Kidney epithelial cell (primary cell): ENCODE results near the gene CLMN. TPM values are rescaled to one million over a fixed set of nuclear protein-coding genes. Genes with fewer than 3 reads are reported as not detected.

Experiments
- DNase-seq: peaks from one replicate; pipeline ENCODE4 v3.0.0-alpha.2; 2010; ENCODE audit warnings: low read depth
- H3K27me3 ChIP-seq: 2 replicates; pipeline ENCODE4 v1.6.0; 2011; ENCODE audit warnings: low read length; ENCODE audit not compliant: control insufficient read depth, insufficient read depth
- H3K36me3 ChIP-seq: 2 replicates; pipeline ENCODE4 v1.5.1; 2011; ENCODE audit warnings: low read length; ENCODE audit not compliant: control insufficient read depth, insufficient read depth
- H3K4me3 ChIP-seq: 2 replicates; pipeline ENCODE4 v1.5.1; 2011; ENCODE audit warnings: low read depth, mild to moderate bottlenecking, control low read depth, low read length
- CTCF ChIP-seq: IDR thresholded peaks from 2 replicates; pipeline ENCODE4 v1.5.1; 2011; ENCODE audit warnings: mild to moderate bottlenecking, moderate library complexity, low read length, control low read depth, inconsistent platforms; ENCODE audit not compliant: insufficient read depth, poor library complexity, severe bottlenecking
- total RNA-seq: library from RNA; depleted of rRNA; stranded (reverse); fragments of >200 nt; gene quantifications from 2 replicates; pipeline ENCODE4 v1.2.3, GENCODE V29; 2015

Gene CLMN
- total RNA-seq, 1 donor from 2014 or later = 9.8 TPM

DNA sequence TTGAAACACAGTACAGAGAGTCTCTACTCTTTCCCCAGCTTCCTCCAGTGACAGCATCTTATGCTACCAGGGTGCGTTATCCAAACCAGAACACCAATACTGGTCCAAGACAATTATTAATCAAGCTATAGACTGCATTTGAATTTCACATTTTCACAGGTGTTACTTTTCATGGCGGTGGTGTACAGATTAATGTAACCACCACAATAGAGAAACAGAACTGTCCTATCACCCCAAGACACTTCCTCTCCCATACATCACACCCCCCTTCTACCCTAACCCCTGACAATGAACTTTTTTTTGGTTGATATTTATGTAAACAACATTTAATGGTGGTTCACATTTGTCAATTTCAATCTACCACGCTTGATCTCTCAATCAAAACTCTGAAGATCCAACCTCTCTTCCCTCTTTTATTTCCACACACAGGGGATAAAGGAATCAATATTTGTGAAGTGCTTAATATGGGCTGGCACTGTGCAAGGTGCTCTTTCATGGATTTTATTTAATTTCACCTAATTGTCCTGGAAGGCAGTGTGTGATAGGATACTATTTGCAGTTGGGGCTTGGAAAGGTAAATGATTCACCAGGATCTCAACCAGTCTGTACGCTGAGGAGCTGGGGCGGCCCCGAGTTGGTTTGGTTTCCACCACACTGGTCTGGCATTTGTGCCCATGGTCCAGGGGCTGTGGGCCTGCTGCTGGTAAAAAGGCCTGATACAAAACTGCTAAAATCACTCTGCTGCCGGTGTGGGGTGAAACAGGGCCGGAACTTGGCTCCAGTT, 107.8 kb downstream of the CLMN start:
- Histone ChIP-seq H3K4me3 (no peak overlapping the region), H3K36me3 (no peaks in the 10 kb centered on the region), H3K27me3 (no peaks in the 10 kb centered on the region)
- DNase-seq = no peak
- TF ChIP-seq CTCF = no peak

DNA sequence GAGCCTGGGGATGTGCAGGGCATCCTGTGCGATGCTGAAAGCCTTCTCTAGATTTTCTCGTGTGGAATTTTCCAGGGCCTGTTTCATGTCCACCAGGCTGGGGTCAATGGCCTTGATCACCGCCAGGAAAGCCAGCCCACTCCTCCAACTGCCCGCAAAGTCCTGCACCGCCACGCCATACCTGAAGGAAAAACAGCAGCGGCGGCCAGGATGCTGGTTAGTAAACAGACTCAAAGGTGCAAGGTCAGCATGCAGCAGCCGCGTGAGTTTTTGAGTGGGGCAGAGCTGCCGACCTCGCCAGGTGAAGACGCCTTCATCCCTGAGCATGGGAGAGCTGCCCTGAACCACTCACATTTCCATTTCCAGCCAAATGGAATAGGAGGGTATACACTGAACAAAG, 109.0 kb downstream of the CLMN start:
- Histone ChIP-seq H3K36me3 (no peaks in the 10 kb centered on the region), H3K4me3 (no peak overlapping the region), H3K27me3 (no peaks in the 10 kb centered on the region)
- TF ChIP-seq CTCF = no peak
- DNase-seq = no peak

GRCh38 chr14:95208598-95208997, 111.1 kb downstream of the CLMN start:
- no peaks in the 10 kb centered on the region for H3K36me3 ChIP-seq

GRCh38 chr14:95207475-95208233, 112.1 kb downstream of the CLMN start:
- Histone ChIP-seq H3K4me3 (no peak overlapping the region), H3K27me3 (no peaks in the 10 kb centered on the region), H3K36me3 (no peaks in the 10 kb centered on the region)
- TF ChIP-seq CTCF = no peak
- DNase-seq = no peak

More at GRCh38 chr14:95208598-95208997, 111.1 kb downstream of the CLMN start:
- DNase-seq = no peak
- TF ChIP-seq CTCF = no peak
- Histone ChIP-seq H3K4me3 (no peak overlapping the region), H3K27me3 (no peaks in the 10 kb centered on the region)

DNA sequence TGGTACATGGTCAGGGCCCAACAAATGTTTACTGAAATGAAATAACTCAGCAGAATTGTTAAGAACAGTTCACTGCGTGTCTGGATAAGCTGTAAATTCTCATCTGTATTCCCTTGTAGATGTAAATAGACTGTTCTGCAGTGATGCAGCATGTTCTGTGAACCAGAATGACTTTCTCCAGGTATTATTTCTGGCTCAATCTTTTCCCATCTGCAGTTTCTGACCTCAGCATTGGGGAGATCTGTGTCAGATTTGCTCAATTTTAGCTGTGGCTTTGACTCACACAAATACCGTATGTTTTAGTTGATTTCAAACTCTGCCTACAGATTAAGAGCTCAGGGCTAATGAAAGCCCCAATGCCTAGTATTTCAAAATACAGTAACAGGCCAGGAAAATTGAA, 113.2 kb downstream of the CLMN start:
- Histone ChIP-seq H3K27me3 (no peaks in the 10 kb centered on the region), H3K36me3 (no peaks in the 10 kb centered on the region), H3K4me3 (no peak overlapping the region)
- no peak for DNase-seq
- no peak for TF ChIP-seq CTCF
